Pancreas (tissue), 10 donors: Measurements from ENCODE around the gene LMTK2. TPM values are rescaled to one million over a fixed set of nuclear protein-coding genes. Genes with fewer than 3 reads are reported as not detected.
A peak's percentile ranks its signal among the peaks of the same experiment; 100 is the strongest.

Experiments used
- ATAC-seq, 4 donors: fragments of 200-7000 bp; cut with Tn5 transposase; one replicate each; pipeline versions ENCODE4 v1.8.0 to v1.9.1; 2020; ENCODE audit warnings: mild to moderate bottlenecking in 4 of 4, moderate library complexity in 4 of 4
- DNase-seq, 6 donors: peaks; one replicate each; pipeline ENCODE4 v3.0.0-alpha.2; 2020
- FAIRE-seq: peaks from 2 replicates; lab custom pipeline; 2012; peaks lifted over from hg19 to GRCh38; lab: Jason Lieb, UNC
- H3K27ac ChIP-seq, 4 donors: fragments of 200-600 bp; sonication (generic); 1 replicate in 3 of 4; 2 replicates in 1 of 4; pipeline versions ENCODE4 v1.5.0 to v1.8.0; 2020
- H3K27me3 ChIP-seq, 4 donors: fragments of 200-600 bp; one replicate each; pipeline ENCODE4 v1.8.0; 2021
- H3K36me3 ChIP-seq, 3 donors: fragments of 200-600 bp; sonication (generic) in 1 of 3; one replicate each; pipeline versions ENCODE4 v1.5.0 to v1.8.0; 2020 to 2021
- H3K4me1 ChIP-seq, 3 donors: fragments of 200-600 bp; one replicate each; pipeline ENCODE4 v1.8.0; 2021
- H3K4me3 ChIP-seq, 4 donors: fragments of 200-600 bp; sonication (generic) in 2 of 4; one replicate each; pipeline versions ENCODE4 v1.5.0 to v1.8.0; 2020 to 2021
- H3K9me3 ChIP-seq, 4 donors: fragments of 200-600 bp; one replicate each; pipeline ENCODE4 v1.8.0; 2021
- WGBS, 2 donors: extraction: QIAGEN DNeasy Blood & Tissue Kit; methylation state at CpG; one replicate each; pipeline ENCODE4 v1.1.7; 2013; 5-methylcytosine and 5-hydroxymethylcytosine counted together
- intact Hi-C, 3 donors: fragments of 100-400 bp; cut with DNase I; formaldehyde crosslinking; loops; one replicate each; pipeline versions ENCODE4 v1.11.1 to v1.14.2; 2022
- polyA plus RNA-seq, 2 donors: library from polyadenylated mRNA; stranded (reverse); fragments of 200-250 nt; gene quantifications; one replicate each; pipeline ENCODE4 v1.2.3, GENCODE V29; 2013
- total RNA-seq, 6 donors: library from RNA; stranded (reverse); fragmentation: NEBNext Ultra II Directional in 4 of 6; extraction: Animal tissue kit (Norgen Biotek cat#: 25700) in 4 of 6; gene quantifications; one replicate each; pipeline versions ENCODE4 v1.2.1 to v1.2.4, GENCODE V29; 2021 to 2023
- TF ChIP-seq, protein P1 (sequence below), 4 donors: fragments of 200-600 bp; sonication (generic) in 3 of 4; IDR thresholded peaks; one replicate each; pipeline versions ENCODE4 v1.5.0 to v1.8.0; 2021; ENCODE audit warnings: antibody characterized with exemption in 4 of 4
- donor health status: healthy with polysubstance abuse.
- donor health status: DM: no; HTN: no; CAD: no; lungs with moderate emphysema.
- donor health status: DM: no; HTN: no; CAD: no.
- donor health status: control.
- donor health status: control.
- donor health status: Bipolar disorder and iron deficiency.
- donor health status: DM: yes; HTN: yes; CAD: no.
- donor health status: DM: no; HTN: no; CAD: no.
- donor health status: DM: no; HTN: no; CAD: no.
- donor health status: DM: yes; HTN: yes; CAD: no.

Gene LMTK2
- total and polyA plus RNA-seq, 8 donors: 5.9 to 20.0 (median 16.5) TPM

- 95 to 97% methylated on average over 34 of the region's 34 CpGs for WGBS, 2 donors
- H3K4me1 ChIP-seq: peaks cover 5 to 17% (median 6%) of the 10 kb centered on the region in 3 donors
These were observed 115.2 kb downstream of the LMTK2 start for GRCh38 chr7:98221611-98222532.

DNA sequence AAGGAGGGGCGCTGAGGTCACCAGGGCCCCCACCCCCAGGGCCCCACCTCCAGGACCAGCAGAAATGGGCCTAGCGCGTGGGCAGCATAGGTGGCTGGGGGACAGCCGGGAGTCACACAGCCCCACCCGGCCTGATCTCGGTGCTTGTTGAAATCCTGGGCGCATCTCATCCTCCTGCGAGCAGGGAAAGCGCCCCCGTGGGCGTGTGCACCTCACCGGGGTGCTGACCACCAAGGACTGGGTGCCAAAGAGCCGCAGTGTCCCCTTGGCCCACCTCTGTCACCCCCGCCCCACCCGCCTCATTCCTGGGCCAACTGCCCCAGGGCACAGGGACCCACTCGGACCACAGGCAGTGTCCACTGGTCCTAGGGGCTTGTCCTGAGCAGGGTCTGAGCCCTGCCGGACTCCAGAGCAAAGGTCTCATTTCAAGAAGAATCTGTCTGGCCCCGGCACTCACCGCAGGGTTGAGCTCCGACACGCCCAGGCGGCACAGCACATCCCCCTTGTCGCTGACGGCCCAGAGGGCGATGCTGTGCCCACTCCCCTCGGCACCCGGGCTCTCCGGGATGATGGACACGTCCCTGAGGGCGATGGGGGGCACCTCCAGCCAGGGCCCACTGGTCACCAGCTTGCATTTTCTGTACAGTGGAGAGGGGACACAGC, 116.0 kb downstream of the LMTK2 start:
- Histone ChIP-seq H3K27ac (no peak overlapping the region), H3K4me1 (peaks cover 5 to 12% (median 5%) of the 10 kb centered on the region in 3 donors), H3K36me3 (no peaks in the 10 kb centered on the region), H3K27me3 (no peaks in the 10 kb centered on the region), H3K9me3 (no peaks in the 10 kb centered on the region), H3K4me3 (no peak overlapping the region)
- TF ChIP-seq, protein P1, sequence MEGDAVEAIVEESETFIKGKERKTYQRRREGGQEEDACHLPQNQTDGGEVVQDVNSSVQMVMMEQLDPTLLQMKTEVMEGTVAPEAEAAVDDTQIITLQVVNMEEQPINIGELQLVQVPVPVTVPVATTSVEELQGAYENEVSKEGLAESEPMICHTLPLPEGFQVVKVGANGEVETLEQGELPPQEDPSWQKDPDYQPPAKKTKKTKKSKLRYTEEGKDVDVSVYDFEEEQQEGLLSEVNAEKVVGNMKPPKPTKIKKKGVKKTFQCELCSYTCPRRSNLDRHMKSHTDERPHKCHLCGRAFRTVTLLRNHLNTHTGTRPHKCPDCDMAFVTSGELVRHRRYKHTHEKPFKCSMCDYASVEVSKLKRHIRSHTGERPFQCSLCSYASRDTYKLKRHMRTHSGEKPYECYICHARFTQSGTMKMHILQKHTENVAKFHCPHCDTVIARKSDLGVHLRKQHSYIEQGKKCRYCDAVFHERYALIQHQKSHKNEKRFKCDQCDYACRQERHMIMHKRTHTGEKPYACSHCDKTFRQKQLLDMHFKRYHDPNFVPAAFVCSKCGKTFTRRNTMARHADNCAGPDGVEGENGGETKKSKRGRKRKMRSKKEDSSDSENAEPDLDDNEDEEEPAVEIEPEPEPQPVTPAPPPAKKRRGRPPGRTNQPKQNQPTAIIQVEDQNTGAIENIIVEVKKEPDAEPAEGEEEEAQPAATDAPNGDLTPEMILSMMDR (IDR thresholded peaks at IDR 0.05): no peak
- FAIRE-seq: no peak
- DNase-seq: peak in 4 of 6 donors; percentile 11 to 83 (median 44)
- intact Hi-C loops: no loop called here
- WGBS, 2 donors: 94 to 96% methylated on average over 28 to 30 of the region's 30 CpGs
- no peak for ATAC-seq

More at GRCh38 chr7:98221611-98222532, 115.2 kb downstream of the LMTK2 start:
- Histone ChIP-seq H3K27me3 (no peaks in the 10 kb centered on the region), H3K4me3 (no peak overlapping the region), H3K9me3 (no peaks in the 10 kb centered on the region), H3K27ac (no peak overlapping the region), H3K36me3 (no peaks in the 10 kb centered on the region)
- TF ChIP-seq, protein P1 (IDR thresholded peaks at IDR 0.05): no peak
- ATAC-seq (no peak), FAIRE-seq (no peak), DNase-seq (peak in 4 of 6 donors; percentile 13 to 72 (median 42))
- intact Hi-C loops: no loop called here

DNA sequence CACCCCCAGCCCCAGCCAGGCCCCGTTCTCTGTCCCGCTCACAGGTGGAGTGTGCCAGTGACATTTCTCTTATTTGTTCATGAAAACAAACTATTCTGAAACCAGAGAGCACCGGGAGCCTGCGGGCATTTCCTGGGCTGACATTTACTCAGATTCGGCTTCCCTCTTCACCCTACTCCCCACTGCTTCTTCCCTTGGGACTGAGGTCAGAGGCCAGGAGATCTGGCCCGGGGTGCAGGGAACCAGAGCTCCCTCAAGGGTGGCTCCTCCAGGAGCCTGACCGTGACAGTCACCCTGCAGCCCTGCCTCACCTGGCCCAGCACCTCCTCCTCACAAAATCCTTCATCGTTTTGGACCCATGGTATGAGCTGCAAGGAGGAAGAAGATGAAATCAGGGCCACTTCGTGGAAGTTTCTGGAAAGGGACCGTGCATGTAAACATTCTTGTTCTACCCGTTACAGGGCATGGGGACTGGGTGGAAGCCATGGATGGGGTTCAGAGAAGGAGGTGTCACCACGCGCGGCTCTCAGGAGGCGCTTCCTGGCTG, 116.8 kb downstream of the LMTK2 start:
- 82 to 83% methylated on average over 13 to 15 of the region's 15 CpGs for WGBS, 2 donors
- Histone ChIP-seq H3K27ac (no peak overlapping the region), H3K36me3 (no peaks in the 10 kb centered on the region), H3K9me3 (no peaks in the 10 kb centered on the region), H3K4me1 (peaks cover 4 to 6% (median 6%) of the 10 kb centered on the region in 3 donors), H3K27me3 (no peaks in the 10 kb centered on the region), H3K4me3 (no peak overlapping the region)
- FAIRE-seq (no peak), ATAC-seq (no peak), DNase-seq (peak in 4 of 6 donors; percentile 7 to 37 (median 20))
- TF ChIP-seq, protein P1 (IDR thresholded peaks at IDR 0.05): no peak
- intact Hi-C loops: no loop called here

GRCh38 chr7:98223898-98224700, 117.4 kb downstream of the LMTK2 start:
- intact Hi-C loops: no loop called here
- FAIRE-seq (no peak), ATAC-seq (no peak), DNase-seq (peak in 3 of 6 donors; percentile 25 to 79 (median 54))
- H3K4me3 ChIP-seq: no peak overlapping the region
- peaks cover under 1 to 8% (median 4%) of the 10 kb centered on the region in 3 donors for H3K4me1 ChIP-seq
- H3K36me3 ChIP-seq: no peaks in the 10 kb centered on the region
- WGBS, 2 donors: 91 to 93% methylated on average over 19 to 21 of the region's 21 CpGs
- no peaks in the 10 kb centered on the region for H3K9me3 ChIP-seq
- H3K27me3 ChIP-seq: no peaks in the 10 kb centered on the region
- H3K27ac ChIP-seq: no peak overlapping the region
- TF ChIP-seq, protein P1 (IDR thresholded peaks at IDR 0.05): no peak
